Testis (tissue), 2 donors: Measurements from ENCODE around the gene PLA2G2D.

Source experiments
- CTCF ChIP-seq, 3 experiments: fragments of 450-650 bp in 2 of 3; fragments of 200-600 bp in 1 of 3; sonication (generic) in 1 of 3; IDR thresholded peaks; one replicate each; pipeline ENCODE4 v1.5.1; 2016 to 2019; ENCODE audit warnings: antibody characterized with exemption in 3 of 3, mild to moderate bottlenecking in 2 of 3, moderate library complexity in 1 of 3
- POLR2A ChIP-seq: fragments of 450-650 bp; IDR thresholded peaks from one replicate; pipeline ENCODE4 v1.6.1; 2017; ENCODE audit warnings: antibody characterized with exemption, mild to moderate bottlenecking, moderate library complexity

DNA sequence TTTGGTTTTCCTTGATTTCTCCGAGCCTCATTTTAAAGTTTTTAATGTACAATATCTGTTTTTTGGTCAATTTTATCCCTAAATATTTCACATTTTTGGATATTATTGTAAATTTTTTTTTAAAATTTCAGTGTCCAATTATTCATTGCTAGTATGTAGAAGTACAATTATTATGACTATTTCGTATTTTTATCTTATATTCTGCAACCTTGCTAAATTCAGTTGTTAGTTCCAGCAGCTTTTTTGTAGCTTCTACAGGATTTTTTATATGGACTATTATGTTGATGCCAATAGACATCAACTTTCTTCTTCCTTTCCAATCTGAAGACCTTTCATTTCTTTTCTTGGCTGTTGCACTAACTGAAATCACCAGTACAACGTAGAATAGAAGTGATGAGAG, 15.7 kb upstream of the PLA2G2D start:
- TF ChIP-seq POLR2A (no peak), CTCF (IDR thresholded peaks at IDR 0.05) (no peak)
